Right forelimb (tissue), 1 donor: ENCODE results near the gene PSMA6.
"Not testable (repeated sequence)": the region's sequence is repeated elsewhere in the genome, so short reads cannot be mapped to it uniquely, and the experiment has no call there.

Source experiments
- DNase-seq: peaks from one replicate; pipeline ENCODE4 v3.0.0-alpha.2; 2018

Gene PSMA6

GRCh38 chr14:35285168-35286002 is 6.8 kb upstream of the PSMA6 start:
- no peak for DNase-seq

GRCh38 chr14:35286003-35286600 is 6.1 kb upstream of the PSMA6 start:
- no peak for DNase-seq

- no peak for DNase-seq
Observed at GRCh38 chr14:35286707-35287106, 5.5 kb upstream of the PSMA6 start.

- no peak for DNase-seq
Observed at GRCh38 chr14:35287431-35288013, 4.7 kb upstream of the PSMA6 start.

GRCh38 chr14:35289623-35290022 is 2.6 kb upstream of the PSMA6 start:
- no peak for DNase-seq

- DNase-seq: no peak
Observed at GRCh38 chr14:35292770-35293561, 784 bp downstream of the PSMA6 start.

- DNase-seq: no peak
Observed at GRCh38 chr14:35295845-35296161, 3.6 kb downstream of the PSMA6 start.

GRCh38 chr14:35296545-35296944 is 4.4 kb downstream of the PSMA6 start:
- no peak for DNase-seq

GRCh38 chr14:35297706-35298105 is 5.5 kb downstream of the PSMA6 start:
- no peak for DNase-seq

GRCh38 chr14:35298351-35298750 is 6.2 kb downstream of the PSMA6 start:
- DNase-seq: no peak

- DNase-seq: no peak
Observed at GRCh38 chr14:35299708-35300107, 7.5 kb downstream of the PSMA6 start.

- no peak for DNase-seq
Observed at GRCh38 chr14:35300228-35300627, 8.0 kb downstream of the PSMA6 start.

GRCh38 chr14:35301334-35301733 is 9.2 kb downstream of the PSMA6 start:
- not testable (repeated sequence) for DNase-seq

- no peak for DNase-seq
Observed at GRCh38 chr14:35301735-35302528, 9.8 kb downstream of the PSMA6 start.

GRCh38 chr14:35303149-35303935 is 11.2 kb downstream of the PSMA6 start:
- DNase-seq: no peak

- no peak for DNase-seq
Observed at GRCh38 chr14:35304812-35305462, 12.8 kb downstream of the PSMA6 start.

GRCh38 chr14:35305633-35306032 is 13.5 kb downstream of the PSMA6 start:
- DNase-seq: no peak

- DNase-seq: no peak
Observed at GRCh38 chr14:35306114-35306513, 13.9 kb downstream of the PSMA6 start.

- DNase-seq: no peak
Observed at GRCh38 chr14:35317820-35318219, 25.6 kb downstream of the PSMA6 start.

GRCh38 chr14:35319509-35319908 is 27.3 kb downstream of the PSMA6 start:
- no peak for DNase-seq

- DNase-seq: no peak
Observed at GRCh38 chr14:35320472-35320871, 28.3 kb downstream of the PSMA6 start.
